T-helper 2 cell treated with Interferon-gamma antibody and Interleukin-4, amounts not matched to agents 100 ng/mL and 5 ng/mL, for 36 hours (primary cell): ENCODE data around the gene NTNG2. TPM values are rescaled to one million over a fixed set of nuclear protein-coding genes. Genes with fewer than 3 reads are reported as not detected.
"Not testable (repeated sequence)": the region's sequence is repeated elsewhere in the genome, so short reads cannot be mapped to it uniquely, and the experiment has no call there.

ENCODE experiments used
- intact Hi-C: fragments of 100-400 bp; cut with micrococcal nuclease; formaldehyde crosslinking; loops from one replicate; pipeline ENCODE4 v1.15.1; 2023
- total RNA-seq: library from RNA; stranded (reverse); gene quantifications from 2 replicates; pipeline ENCODE4 v1.2.3, GENCODE V29; 2022

Gene NTNG2, protein sequence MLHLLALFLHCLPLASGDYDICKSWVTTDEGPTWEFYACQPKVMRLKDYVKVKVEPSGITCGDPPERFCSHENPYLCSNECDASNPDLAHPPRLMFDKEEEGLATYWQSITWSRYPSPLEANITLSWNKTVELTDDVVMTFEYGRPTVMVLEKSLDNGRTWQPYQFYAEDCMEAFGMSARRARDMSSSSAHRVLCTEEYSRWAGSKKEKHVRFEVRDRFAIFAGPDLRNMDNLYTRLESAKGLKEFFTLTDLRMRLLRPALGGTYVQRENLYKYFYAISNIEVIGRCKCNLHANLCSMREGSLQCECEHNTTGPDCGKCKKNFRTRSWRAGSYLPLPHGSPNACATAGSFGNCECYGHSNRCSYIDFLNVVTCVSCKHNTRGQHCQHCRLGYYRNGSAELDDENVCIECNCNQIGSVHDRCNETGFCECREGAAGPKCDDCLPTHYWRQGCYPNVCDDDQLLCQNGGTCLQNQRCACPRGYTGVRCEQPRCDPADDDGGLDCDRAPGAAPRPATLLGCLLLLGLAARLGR
- 4.5 and 5.2 TPM in 2 replicates for total RNA-seq

DNA sequence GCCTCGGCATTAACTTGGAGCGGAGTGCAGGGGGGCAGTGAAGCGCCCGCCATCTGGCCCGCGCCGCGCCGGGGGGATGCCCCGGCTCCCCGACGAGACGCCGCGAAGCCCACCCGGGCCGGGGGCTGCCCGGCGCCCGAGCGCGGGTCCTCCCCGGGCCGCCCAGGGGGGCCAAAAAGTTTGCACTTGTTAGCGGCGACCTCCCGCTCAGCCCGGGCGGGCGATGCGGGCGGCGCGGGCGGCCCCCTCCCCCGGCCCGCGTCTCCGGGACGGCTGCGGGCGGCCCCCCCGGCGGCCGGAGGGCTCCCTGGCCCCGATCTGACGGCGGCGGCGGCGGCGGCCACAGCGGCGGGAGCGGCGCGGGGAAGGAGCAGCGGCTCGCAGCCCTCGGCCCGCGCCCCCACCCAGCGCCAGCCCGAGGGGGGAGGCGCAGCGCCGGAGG is at the start of gene NTNG2:
TSS of gene NTNG2 (plus strand) at position 316 of the 442 bp plus-strand sequence. CDS start 4,774 bp downstream, outside the sequence.
- intact Hi-C loops, result loop anchor here (5.0 to 10.0 kb wide), 2 partner anchors 243 to 404 kb away; partner anchors contain the start of gene TTF1

DNA sequence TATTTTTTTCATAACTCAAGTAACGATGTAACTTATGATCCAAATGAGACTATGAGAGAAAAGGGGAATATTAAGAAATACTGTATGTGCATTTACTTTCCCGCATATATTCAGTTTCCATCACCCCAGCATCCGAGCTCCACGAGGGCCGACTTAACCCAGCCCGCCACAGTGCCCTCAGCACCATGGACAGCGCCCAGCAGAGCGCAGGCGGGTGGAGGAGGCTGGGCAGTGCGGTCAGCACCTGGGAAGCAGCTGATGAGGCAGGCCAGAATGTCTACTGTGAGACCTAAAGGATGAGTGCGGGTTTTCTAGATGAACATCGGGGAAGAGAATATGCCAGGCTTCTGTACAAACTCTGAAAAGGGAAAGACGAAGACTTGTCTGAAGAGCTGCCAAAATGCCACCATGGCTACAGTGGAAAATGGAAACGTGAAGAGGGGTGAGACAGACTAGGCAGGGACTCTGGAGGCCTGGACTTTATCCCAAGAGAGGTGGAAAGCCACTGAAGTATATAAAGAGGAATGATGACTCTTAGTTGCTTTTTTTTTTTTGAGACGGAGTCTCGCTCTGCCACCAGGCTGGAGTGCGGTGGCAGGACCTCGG is 47.7 kb upstream of the NTNG2 start:
- intact Hi-C loops, result no loop called here

DNA sequence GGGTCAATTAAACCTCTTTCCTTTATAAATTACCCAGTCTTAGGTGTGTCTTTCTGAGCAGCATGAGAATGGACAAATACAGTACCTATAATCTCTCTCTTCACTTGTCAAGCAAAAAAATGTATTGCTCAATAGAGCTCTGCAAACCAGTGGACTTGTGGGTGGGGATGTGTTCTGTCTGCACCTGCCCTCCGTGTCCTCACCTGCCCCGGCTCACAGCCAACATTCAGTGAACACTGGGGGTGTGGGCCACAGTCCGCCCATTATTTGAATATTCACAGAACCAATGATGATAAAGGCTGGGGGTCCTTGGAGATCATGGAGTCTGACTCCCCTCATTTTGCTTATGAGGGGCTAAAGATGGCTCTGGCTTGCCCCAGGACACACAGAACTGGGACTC is 45.3 kb upstream of the NTNG2 start:
- intact Hi-C loops, result no loop called here

DNA sequence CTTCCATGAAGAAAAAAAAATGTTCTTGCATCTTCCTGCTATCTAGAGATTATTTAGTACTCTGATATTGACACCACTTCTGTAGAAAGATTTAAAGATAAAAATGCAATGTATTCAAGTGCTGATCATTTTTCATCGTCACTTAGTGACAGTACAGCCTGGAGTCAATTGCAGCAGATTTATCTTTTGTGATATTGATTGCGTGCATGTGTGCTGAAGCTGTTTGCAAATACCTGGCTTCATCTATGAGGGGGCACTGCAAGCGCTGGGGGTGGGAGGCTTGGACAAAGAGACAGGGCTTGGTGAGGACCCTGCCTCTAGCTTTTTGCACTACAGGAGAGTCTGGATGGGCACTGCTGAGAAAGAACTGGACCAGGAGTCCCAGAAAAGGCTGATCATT is 44.2 kb upstream of the NTNG2 start:
- intact Hi-C loops, result no loop called here

DNA sequence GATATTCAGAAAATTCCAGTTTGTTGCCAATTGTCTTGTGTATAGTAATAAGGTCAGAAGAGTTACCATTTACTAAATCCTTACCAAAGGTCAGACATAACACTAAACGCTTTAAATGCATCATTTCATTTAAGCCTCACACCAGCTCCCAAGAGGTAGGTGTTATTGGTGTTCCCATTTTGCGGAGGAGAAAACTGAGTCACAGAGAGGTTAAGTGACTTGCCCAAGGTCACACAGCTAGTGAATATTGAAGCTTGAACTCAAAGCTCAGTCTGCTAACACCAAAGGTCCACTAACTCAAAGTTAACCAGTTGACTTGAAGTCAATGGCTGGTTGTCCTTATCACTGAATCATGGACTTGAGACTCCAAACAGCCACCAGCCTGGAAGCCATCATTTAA is 40.8 kb upstream of the NTNG2 start:
- intact Hi-C loops, result no loop called here

DNA sequence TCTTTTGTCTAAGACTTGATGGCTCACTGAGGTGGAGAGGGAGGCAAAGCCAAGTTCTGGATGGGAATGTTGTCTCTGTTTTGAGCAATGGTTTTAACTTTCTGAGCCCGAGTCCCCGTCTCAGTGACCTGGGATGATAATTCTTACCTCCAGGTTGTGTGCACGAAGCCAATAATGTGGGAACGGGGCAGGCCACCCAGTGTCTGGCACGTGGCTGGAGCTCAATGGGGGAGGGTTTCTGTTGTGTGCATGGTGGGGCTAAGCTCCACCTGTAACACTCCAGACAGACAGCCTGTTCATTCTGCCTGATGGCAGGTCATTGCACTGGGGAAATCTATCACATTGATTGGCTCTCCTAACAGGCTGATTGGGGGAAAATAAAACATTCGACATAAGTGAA is 37.1 kb upstream of the NTNG2 start:
- intact Hi-C loops, result no loop called here

DNA sequence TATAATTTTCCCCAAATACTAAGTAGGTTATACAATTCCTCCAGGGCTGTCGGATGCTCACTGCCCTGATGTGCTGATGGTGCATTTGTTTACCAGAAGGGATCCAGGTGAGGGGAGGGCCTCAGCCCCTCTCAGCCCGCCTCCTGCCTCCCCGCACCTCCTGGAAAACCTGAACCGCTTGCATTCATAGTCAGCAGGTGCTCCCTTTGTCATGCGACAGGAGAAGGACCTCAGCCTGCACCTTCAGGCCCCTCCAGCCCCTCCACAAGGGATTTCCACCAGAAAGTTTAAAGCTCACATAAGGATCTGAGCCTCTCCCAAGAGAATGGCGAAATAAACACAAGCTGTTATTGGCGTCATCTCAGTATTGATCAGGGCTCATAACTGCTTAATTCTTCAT is 36.5 kb upstream of the NTNG2 start:
- intact Hi-C loops, result no loop called here

DNA sequence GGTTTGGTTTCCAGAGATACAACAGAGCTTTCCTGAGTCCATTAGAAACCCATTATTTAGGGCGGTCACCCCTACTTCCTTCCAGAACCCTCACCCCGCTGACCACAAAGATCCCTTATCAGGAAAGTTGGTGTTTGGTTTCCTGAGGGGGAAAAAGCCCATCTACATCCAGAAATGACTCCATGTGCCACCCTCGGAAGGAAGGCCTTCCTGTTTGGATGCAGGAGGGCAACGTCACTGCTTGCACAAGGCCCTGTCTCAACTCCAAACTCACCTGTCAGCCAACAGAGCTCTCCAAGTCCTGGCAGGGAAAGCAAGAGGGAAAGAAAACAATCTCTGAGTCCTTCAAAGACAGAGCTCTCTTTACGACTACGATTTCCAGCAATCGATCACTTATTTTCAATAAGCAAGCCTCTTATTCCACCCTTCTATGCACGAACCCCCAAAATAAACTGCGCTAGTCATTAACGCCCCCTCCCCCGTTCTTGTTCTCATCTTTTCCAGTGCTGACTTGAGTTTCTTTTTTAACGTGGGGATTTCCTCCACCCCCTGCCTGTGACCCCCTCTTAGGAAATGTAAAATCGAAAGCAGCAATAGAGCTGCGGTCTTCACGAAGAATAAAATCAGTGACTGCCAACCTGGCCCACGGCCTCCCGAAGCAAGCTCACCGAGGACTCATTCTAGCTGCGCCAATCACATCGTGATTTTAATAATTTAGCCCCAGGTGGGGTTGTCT is 35.7 kb upstream of the NTNG2 start:
- intact Hi-C loops, result no loop called here

DNA sequence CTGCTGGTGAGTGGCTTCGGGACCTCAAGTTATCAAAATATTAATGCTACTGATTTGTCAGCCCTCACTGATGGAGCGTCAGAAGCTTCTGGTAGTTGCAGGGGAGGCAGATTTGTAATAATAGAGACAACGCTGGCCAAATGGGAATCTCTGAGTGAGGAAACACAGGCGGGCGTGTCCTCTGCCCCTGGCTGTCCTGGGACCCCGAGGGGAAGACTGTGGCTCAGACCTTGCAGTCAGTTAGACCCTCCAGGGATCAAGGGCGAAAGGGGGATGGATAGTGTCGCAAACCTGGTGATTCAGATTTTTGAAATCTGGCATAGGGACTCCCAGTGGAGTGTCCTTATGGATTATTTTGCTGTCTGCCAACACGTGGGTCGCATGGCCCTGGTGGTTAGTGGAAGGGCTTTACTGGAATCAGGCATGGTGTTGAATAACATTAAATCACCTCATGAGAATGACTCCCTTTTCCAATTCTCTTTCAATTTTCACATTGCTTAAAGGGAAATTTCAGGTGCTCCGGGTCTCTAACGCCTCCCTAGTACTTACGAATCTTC is 35.1 kb upstream of the NTNG2 start:
- intact Hi-C loops, result no loop called here

DNA sequence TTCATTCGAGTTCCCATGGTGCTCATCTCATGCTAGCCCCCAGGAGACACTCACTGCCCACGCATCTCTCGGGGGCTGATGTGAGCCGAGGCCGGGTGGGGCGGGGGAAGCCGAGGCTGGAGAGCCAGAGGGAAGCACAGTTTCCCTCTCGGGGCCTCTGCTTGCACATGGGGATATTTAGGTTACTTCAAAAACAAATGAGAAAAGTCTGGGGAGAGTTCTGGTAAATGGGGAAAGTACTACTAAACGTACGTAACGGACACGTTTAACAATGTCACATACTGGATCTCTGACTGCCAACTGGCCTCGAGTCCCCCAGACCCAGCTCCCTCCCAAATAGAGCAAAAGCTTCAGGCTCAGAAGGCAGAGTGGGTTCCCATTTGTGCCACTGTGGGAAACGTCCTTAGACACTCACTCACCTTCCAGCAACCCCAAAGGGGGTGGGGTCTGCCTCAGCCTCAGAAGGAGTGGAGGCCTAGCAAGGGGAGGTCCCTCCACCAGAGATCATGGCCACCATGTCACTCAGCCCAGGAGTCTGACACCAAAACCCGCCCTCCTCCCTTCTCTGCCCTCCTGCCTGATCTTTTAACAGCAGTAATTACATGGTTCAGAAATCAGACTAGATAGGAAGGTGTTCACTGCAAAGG is 33.8 kb upstream of the NTNG2 start:
- intact Hi-C loops, result no loop called here

DNA sequence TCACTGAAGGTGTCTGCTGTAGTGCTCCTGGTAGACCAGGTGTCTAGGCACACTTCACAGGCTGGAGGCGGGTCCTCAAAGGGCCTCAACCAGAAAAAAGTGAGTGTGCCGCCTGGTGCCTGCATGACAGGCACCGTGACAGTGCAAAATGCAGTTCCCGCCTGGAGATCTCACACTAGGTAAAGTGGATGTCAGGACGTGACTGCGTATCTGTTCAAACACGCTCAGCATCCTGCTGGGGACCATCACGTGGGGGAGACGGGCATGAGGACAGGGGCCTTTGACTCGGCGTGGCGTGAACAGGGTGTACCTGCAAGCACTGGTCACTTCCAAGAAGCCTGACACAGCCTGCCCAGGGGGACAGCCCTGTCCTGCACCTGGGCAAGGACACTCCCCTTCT is 32.3 kb upstream of the NTNG2 start:
- intact Hi-C loops, result no loop called here

DNA sequence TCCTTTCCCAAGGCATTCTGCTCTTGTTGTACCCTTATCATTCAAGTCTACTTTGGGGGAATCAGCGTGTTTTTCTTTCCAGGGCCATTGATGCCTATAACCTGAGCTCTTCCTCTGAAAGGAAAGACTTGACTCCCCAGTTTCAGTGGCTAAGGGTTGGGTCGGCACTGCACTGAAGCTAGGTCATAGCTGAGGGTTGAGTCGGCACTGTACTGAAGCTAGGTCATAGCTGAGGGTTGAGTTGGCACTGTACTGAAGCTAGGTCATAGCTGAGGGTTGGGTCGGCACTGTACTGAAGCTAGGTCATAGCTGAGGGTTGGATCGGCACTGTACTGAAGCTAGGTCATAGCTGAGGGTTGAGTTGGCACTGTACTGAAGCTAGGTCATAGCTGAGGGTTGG is 27.8 kb upstream of the NTNG2 start:
- intact Hi-C loops, result not testable (repeated sequence)

DNA sequence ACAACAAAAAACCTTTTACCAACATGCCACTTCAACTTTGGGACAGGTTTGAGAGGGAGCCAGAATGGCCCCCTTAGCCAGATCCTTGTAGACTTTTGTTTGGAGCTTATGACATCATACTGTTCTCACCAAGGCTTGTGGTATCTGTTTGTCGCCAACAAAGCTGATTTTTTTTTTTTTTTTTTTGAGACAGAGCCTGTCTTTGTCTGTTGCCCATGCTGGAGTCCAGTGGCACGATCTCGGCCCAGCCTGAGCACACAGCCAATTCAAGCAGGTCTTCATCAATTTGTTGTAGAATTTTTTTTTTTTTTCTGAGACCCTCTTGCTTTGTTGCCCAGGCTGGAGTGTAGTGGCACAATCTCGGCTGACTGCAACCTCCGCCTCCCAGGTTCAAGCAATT is 26.4 kb upstream of the NTNG2 start:
- intact Hi-C loops, result no loop called here

DNA sequence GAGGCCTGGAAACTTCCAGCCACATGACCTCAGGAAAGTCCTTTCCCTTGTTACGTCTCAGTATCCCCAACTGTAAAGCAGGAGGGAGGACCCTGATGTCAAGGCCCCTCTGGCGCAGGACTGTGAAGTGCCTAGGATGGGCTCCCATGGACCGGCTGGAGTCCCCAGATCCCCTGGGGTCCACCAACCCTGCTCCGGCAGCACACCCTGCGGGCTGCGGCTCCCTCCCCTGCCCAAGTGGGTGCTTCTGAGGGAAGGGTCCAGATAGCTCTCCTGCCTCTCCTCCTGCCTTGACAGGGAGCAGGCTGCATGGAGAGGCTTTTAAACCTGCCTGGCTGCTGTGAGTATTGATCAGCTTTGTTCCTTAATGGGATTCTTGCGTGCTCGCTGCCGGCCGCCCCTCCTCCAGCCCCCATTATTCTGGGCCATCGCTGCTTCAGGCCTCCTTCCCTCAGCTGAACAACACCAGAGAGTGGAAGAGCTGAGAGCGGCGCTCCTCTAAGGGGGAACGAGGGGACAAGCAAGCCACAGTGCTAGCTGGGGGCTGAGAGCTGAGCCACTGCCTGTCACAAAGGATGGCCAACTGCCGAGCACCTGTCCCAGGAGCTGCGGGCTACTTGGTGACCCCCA is 25.6 kb upstream of the NTNG2 start:
- intact Hi-C loops, result no loop called here

DNA sequence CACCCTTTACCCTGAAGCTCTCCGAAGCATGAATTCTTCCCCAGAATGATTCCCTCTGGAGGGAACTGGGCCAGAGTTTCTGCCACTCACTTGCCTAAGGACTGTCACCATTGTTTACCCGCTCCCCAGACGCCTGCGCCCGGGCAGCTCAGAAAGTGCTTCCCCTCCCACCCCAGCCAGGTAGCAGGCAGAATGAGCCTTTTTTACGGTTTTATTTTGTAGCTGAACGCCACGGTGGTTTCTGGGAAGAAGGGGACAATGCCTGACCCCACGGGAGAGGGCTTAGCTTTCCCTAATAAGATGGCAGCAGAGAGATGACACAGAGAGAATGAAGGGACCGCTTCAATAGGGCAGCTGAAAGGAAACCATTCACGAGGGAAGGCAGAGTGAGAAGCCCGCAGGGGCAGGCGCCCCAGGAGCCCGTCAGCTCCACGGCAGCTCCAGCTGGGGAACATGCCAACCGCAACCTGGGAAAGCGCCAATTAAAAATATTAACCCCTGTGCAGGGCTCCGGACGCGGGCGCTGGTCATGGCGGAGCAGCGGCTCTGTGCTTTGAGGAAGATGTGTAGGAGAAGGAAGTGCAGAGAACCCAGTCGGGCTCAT is 20.4 kb upstream of the NTNG2 start:
- intact Hi-C loops, result no loop called here

DNA sequence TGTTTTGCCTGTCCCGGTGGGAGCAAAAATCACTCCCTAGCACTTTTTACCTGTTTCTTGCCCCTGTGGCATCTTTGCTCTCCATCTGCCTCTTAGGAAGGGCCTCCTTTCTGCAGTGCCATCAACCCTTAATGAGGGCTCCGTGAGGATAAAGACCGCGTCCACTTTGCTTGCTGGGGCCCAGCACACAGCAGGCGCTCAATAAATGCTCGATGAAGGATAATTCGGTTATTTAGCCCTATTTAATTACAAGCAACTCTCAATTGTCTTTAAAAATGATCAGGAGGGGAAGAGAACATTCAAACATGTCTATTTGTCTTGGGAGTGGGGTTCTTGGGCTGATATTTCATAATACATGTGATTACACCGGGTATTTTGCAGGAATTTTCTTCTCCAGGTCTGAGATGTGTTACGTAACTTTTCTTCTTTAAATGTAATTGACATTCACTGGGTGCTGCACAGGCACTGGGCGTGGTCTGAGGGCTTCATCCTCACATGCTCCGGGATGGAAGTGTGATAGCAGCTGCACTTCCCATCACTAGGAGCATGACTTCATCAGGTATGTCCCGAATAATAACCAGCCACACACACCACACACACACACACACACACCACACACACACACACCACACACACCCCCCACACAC is 19.8 kb upstream of the NTNG2 start:
- intact Hi-C loops, result no loop called here

DNA sequence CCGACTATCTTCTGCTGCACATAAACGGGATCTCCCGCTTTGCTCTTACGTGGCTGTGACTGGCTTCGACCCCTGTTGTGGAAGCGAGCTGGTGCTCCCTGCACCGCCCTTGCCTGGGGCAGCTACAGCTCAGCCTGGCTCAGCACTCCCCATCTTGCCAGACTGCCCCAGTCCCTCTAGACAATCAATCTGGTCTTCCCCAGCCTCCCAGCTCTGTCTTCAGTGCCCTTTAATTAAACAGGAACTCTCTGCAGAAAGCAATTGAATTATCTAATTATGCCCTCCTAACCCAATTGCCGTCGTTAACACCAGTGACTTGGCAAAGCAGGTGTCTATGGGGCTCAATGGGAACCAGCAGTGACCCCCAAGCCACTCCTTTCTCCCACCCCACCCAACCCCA is 18.9 kb upstream of the NTNG2 start:
- intact Hi-C loops, result no loop called here

DNA sequence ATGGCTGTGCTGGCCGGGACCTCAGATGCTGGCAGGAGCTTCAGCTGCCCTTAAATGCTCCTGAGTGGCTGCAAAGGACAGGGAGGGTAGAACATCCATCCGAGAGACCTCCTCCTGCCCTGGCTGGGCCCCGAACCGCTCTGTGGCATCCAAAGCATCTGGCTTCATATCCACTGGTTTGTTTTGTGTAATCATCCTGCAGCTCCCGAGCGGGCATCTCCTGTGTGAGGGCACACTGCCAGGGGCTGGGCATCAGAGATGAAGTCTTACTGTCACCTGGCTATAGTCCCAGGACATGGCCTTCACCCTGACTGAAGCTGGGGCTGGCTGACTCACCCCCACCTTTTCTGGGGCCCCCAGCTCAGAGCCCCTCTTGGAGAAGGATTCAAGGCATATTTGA is 18.5 kb upstream of the NTNG2 start:
- intact Hi-C loops, result no loop called here

DNA sequence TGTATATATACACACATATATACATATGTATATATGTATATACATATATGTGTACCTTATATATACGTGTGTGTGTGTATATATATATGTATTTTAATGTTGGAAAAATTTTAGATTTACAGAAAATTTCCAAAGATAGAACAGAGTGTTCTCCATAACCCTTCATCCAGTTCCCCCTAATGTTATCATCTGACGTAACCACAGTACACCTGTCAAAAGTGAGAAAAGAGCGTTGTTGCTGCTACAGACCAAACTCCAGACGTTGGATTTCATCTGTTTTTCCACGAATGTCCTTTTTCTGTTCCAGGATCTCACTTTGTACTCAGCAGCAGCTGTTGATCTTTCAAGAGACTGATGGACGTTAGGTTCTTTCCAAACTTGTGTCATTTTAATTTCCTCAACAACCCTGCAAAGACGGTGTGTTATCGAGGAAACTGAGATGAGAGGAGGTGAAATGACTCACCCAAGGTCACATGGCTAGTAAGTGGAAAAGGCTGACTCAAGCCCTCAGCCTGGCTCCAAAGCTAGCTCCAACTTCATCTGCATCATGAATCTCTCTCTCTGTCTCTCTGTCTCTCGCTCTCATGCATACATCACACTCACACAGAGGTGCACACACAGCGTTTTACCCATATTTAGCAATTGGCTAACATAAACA is 17.0 kb upstream of the NTNG2 start:
- intact Hi-C loops, result no loop called here
